GM15510 (cell line): ENCODE data around the gene GPRASP1.

Source experiments
- POLR2A ChIP-seq: IDR thresholded peaks from 3 replicates; pipeline ENCODE4 v1.6.1; 2011; ENCODE audit warnings: borderline replicate concordance; ENCODE audit not compliant: insufficient read length; ENCODE audit errors: extremely low read depth

Gene GPRASP1

GRCh38 chrX:102651242-102652011 lies at the start of gene GPRASP1:
GPRASP1 (plus strand) TSS chrX:102651483; CDS start chrX:102653914, 2,431 bp downstream.
- TF ChIP-seq POLR2A = no peak

DNA sequence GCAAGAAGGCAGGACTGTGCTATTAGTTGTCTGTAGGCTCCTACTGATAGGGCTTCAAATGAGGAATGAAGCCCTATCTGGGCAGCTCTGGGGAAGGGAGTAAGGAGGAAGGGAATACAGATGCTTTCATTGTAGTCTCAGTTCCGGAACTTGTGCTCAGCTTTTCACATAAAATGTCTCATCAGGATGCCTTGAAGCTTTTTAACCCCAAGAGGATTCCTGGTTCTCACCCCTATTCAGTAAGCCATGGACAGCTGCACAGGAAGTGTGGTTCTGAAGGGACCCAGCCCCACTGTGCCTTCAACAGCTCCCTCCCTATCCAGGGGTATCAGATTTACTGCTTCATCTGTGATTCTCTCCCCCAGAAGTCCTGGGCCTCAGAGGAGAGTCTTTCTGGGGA lies 47.0 kb upstream of the GPRASP1 start:
- no peak for TF ChIP-seq POLR2A

- no peak for TF ChIP-seq POLR2A
Measured at GRCh38 chrX:102606115-102606514, 45.2 kb upstream of the GPRASP1 start.

GRCh38 chrX:102610905-102611304 lies 40.4 kb upstream of the GPRASP1 start:
- TF ChIP-seq POLR2A = no peak

GRCh38 chrX:102624105-102624504 lies 27.2 kb upstream of the GPRASP1 start:
- TF ChIP-seq POLR2A = no peak

DNA sequence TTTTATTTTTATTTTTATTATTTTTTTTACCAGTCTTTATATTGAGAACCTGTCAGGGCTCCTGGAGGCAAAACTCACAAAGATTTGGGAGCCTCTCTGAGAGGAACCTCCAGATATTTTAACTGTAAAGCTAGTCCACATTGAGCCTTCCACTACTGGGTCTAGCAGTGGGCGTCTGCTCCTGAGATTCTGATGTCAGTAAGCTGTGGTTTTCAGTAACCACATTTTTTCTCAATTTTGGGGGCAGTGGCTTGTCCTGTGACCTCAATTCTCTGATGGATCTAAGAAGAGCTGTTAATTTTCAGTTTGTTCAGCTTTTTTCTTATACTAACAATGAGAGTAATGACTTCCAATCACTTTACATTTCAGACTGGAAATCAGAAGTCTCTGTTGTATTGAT lies 23.6 kb upstream of the GPRASP1 start:
- TF ChIP-seq POLR2A = no peak

DNA sequence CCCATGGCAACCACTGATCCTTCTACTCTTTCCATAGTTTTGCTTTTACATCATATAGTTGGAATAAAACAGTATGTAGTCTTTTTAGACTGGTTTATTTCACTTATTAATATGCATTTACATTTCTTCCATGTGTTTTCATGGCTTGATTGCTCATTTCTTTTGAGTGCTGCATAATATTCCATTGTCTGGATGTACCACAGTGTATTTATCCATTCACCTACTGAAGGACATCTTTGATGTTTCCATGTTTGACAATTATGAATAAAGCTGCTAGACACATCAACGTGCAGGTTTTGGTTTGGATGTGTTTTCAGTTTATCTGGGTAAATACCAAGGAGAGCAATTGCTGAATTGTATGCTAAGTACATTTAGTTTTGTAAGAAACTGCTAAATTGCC lies 13.7 kb upstream of the GPRASP1 start:
- no peak for TF ChIP-seq POLR2A

GRCh38 chrX:102650903-102651241 lies 411 bp upstream of the GPRASP1 start:
- no peak for TF ChIP-seq POLR2A

- TF ChIP-seq POLR2A = no peak
Measured at GRCh38 chrX:102652031-102652688, 877 bp downstream of the GPRASP1 start.

DNA sequence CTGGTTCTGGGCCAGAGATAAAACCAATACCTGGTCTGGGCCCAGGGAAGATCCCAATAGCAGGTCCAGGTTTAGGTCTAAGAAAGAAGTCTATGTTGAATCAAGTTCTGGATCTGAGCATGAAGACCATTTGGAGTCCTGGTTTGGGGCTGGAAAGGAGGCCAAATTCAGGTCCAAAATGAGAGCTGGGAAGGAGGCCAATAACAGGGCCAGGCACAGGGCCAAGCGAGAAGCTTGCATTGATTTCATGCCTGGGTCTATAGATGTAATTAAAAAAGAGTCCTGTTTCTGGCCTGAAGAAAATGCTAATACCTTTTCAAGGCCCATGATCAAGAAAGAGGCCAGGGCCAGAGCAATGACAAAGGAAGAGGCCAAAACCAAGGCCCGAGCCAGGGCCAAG lies 3.4 kb downstream of the GPRASP1 start:
- no peak for TF ChIP-seq POLR2A

DNA sequence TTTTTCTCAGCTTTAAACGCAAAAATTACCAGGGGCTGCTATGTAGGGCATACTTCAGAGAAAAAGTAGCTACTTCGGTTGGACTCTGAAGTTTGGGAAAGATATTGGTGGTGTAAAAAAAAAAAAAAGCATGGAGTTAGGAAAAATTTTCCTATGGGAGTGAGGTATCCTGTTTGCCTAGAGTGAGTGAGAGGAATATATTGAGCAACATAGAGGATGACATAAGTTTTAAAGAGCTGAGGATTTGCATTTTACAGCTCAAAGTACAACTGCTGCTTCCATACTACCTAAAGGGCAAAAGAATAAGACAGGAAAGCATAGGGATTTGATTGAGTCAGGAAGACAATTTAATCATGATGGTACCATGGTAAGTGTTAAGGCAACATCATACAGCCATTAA lies 7.3 kb downstream of the GPRASP1 start:
- TF ChIP-seq POLR2A = no peak

DNA sequence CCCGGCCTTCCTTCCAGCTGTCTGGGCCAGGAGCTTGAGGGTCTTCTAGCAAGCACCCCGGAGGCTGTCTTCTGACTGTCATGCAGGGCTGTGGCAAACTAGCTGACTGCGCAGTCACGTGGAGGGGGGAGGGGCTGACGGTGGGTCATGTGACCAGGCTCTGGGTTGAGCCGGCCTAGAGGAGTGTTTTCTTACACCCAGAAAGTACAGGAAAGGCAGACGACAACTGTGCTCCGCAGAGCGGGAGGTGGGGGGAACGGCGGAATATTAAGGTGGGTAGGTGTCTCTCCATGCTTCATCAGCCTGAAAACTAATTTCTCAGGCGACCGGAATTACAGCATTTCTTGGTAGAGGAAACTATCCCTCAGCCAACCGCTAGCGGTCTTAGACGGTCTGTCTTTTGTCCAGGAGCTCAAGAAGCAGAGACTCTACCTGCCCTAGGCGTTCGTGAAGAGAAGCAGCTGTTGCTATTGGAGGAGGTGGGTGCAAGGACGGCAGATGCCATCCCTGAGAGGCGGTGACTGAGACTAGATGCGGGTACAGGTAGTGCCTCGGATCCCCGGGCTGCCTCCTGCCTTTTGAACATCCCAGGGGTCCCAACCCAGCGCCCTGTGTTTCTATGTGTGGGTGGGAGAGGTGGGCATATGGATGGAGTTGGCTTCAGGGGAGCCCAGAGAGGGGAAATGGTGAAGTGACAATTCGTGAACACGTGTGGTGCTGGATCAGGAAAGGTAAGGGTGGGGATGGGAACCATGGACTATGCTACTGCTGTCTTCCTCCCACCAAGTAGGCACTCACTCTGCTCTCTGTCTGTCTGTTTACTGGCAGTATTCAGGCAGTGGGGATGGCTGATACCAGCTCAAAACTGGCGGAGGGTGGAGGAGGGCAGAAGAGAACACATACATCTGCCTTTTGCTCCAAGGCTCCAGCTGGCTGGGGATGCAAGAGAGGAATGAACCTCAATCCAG lies 8.8 kb downstream of the GPRASP1 start:
- peak; percentile 42 for TF ChIP-seq POLR2A

GRCh38 chrX:102669526-102669925 lies 18.2 kb downstream of the GPRASP1 start:
- no peak for TF ChIP-seq POLR2A

GRCh38 chrX:102672856-102673255 lies 21.6 kb downstream of the GPRASP1 start:
- TF ChIP-seq POLR2A = no peak
